NB4 (cell line): ENCODE data around the gene CDON.

ENCODE experiments used
- DNase-seq: peaks from one replicate; pipeline ENCODE4 v3.0.0; 2010; ENCODE audit warnings: low read depth
- H3K4me3 ChIP-seq: one replicate; pipeline ENCODE4 v1.5.1; 2011; ENCODE audit warnings: mild to moderate bottlenecking, low read depth, low read length, moderate library complexity
- CTCF ChIP-seq: IDR thresholded peaks from one replicate; pipeline ENCODE4 v1.5.1; 2012; ENCODE audit warnings: low read depth, low read length
- MYC ChIP-seq: IDR thresholded peaks from 2 replicates; pipeline ENCODE4 v1.6.1; 2011; ENCODE audit warnings: low read depth, low read length
- POLR2A ChIP-seq: IDR thresholded peaks from 2 replicates; pipeline ENCODE4 v1.6.1; 2011; ENCODE audit warnings: mild to moderate bottlenecking; ENCODE audit not compliant: insufficient read length; ENCODE audit errors: extremely low read depth
- TF ChIP-seq, protein P1 (sequence below): IDR thresholded peaks from 2 replicates; pipeline ENCODE4 v1.6.1; 2011; ENCODE audit warnings: low read depth, low read length

CDON gene

DNA sequence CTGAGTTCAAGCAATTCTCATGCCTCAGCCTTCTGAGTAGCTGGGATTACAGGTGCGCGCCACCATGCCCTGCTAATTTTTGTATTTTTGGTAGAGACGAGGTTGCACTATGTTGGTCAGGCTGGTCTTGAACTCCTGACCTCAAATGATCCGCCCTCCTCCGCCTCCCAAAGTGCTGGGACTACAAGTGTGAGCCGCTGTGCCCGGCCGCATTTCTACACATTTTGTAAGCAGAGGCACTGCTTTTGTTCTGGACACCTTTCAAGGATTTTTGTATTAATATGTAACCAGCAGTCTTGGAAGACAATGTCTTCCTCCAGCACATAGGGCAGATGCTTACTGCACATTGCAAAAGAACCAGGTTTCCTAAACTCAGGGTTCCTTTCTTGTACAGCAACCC, 128.2 kb downstream of the CDON start:
- TF ChIP-seq MYC (no peak), CTCF (no peak), POLR2A (no peak)
- TF ChIP-seq, protein P1, sequence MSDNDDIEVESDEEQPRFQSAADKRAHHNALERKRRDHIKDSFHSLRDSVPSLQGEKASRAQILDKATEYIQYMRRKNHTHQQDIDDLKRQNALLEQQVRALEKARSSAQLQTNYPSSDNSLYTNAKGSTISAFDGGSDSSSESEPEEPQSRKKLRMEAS = no peak
- H3K4me3 ChIP-seq = no peak overlapping the region
- no peak for DNase-seq

- DNase-seq = no peak
- TF ChIP-seq, protein P1 = no peak
- TF ChIP-seq POLR2A = no peak
- no peak for TF ChIP-seq MYC
- TF ChIP-seq CTCF = no peak
- no peak overlapping the region for H3K4me3 ChIP-seq
These were observed 129.4 kb downstream of the CDON start for GRCh38 chr11:125933030-125933813.

- no peak overlapping the region for H3K4me3 ChIP-seq
- TF ChIP-seq MYC (no peak), CTCF (no peak)
- no peak for DNase-seq
These were observed 130.4 kb downstream of the CDON start for GRCh38 chr11:125932301-125932700.

DNA sequence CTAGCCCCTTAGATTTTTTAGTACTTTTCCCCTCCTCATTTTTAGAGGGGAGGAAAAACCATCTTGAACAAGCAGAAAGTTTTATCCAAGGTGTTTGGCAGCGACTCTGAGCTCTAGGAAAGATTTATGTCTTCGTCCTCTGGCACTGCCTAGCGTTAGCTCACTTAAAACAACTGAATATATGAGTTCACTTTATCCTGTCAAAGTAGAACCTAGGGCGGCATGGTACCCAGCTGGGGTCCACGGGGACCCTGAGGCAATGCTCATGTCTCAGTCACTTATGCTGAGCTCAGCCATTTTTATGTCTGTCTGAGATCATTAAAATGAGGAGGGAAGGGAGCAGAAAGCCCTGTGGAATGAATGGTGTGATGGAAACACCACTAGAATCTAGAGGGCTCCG, 131.0 kb downstream of the CDON start:
- TF ChIP-seq CTCF (no peak), MYC (no peak), POLR2A (no peak)
- TF ChIP-seq, protein P1 = no peak
- no peak overlapping the region for H3K4me3 ChIP-seq
- no peak for DNase-seq

DNA sequence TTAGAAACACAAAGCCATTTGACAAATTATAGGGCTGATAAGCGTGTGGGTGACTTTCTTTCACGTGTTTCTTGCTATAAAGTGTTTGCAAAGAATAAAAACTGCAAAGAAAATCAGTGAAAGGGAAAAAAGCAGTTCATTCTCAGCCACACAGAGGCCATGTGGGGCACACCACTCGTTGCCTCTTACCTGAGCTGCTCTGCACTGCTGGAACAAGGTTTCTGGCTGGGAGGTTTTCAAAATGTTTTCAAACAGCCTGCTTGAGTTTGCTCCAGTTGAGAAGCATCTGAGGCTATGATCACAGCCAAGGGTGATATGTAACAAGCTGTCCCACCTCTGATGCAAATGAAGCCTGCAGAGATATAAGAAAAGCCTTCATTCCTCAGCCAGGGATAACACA, 131.6 kb downstream of the CDON start:
- H3K4me3 ChIP-seq = no peak overlapping the region
- TF ChIP-seq MYC = no peak
- no peak for TF ChIP-seq POLR2A
- TF ChIP-seq, protein P1 = no peak
- no peak for TF ChIP-seq CTCF
- no peak for DNase-seq

- TF ChIP-seq POLR2A (no peak), CTCF (no peak), MYC (no peak)
- TF ChIP-seq, protein P1 = no peak
- no peak for DNase-seq
These were observed 132.6 kb downstream of the CDON start for GRCh38 chr11:125930076-125930450.

More at GRCh38 chr11:125930076-125930450, 132.6 kb downstream of the CDON start:
- H3K4me3 ChIP-seq = no peak overlapping the region
